ENCODE measurements around the gene SNTB2. TPM values are rescaled to one million over a fixed set of nuclear protein-coding genes. Genes with fewer than 3 reads are reported as not detected.

The SNTB2 gene
- total and polyA plus RNA-seq, 2 of the 13 experiments (the other 11 are each of a cell fraction or from before 2014, with no cell fraction given) = 11.5 to 19.2 TPM

DNA sequence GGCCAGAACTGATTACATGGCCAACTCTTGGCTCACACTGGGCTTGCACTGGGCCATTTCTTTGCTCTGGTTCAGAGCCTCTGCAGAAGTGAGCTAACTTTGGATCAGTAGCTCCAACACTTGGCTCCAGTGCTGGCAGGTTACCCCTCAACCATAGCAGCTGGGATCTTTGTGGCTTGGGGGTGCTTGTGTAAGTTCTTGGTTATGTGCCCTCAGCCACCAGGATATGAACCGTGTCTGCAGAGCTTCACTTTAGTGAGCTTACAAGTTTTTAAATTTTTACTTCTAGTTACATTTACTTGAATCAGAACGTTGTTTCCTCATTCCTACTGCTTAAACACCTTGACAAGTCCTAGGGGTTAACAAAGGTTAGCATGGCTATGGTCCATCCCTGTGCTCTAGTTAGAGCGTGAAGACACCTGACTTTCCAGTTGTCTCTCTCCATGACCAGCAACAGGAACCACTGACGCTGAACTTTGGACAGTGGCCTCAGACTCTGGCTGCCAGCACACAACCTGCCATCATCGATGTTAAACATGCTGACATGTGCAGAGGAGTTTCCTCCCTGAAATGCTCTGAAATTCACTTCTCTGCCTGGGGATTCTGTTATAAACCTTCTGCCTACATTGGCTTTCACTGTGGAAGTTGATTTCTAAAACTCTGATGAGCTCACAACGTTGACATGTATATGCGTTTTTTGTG lies 139.4 kb downstream of the SNTB2 start (continued):
- TF ChIP-seq, protein P1, sequence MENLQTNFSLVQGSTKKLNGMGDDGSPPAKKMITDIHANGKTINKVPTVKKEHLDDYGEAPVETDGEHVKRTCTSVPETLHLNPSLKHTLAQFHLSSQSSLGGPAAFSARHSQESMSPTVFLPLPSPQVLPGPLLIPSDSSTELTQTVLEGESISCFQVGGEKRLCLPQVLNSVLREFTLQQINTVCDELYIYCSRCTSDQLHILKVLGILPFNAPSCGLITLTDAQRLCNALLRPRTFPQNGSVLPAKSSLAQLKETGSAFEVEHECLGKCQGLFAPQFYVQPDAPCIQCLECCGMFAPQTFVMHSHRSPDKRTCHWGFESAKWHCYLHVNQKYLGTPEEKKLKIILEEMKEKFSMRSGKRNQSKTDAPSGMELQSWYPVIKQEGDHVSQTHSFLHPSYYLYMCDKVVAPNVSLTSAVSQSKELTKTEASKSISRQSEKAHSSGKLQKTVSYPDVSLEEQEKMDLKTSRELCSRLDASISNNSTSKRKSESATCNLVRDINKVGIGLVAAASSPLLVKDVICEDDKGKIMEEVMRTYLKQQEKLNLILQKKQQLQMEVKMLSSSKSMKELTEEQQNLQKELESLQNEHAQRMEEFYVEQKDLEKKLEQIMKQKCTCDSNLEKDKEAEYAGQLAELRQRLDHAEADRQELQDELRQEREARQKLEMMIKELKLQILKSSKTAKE (CRISPR knock-in tag; IDR thresholded peaks at IDR 0.05; ENCODE audit: borderline replicate concordance) = 0 out of 2 replicates have a peak, but pooled peaks have one; percentile 35
- TF ChIP-seq ZBTB42 (CRISPR knock-in tag; IDR thresholded peaks at IDR 0.05) (no peak), ZSCAN25 (CRISPR knock-in tag; IDR thresholded peaks at IDR 0.05) (no peak), ZNF12 (CRISPR knock-in tag; IDR thresholded peaks at IDR 0.05) (peak; percentile 80), SSRP1 (CRISPR knock-in tag; IDR thresholded peaks at IDR 0.05) (no peak), ZNF446 (CRISPR knock-in tag; IDR thresholded peaks at IDR 0.05) (0 out of 2 replicates have a peak, but pooled peaks have one; percentile 34), SIN3B (IDR thresholded peaks at IDR 0.05; ENCODE audit: low read length) (no peak), CBFB (CRISPR knock-in tag; IDR thresholded peaks at IDR 0.05) (no peak), NFE2L1 (CRISPR knock-in tag; IDR thresholded peaks at IDR 0.05; ENCODE audit: borderline replicate concordance) (no peak), YEATS4 (CRISPR knock-in tag; IDR thresholded peaks at IDR 0.05; ENCODE audit: borderline replicate concordance) (peak; percentile 79; the same call in 1 of the 2 replicates), MYC (CRISPR knock-in tag; IDR thresholded peaks at IDR 0.05; ENCODE audit: borderline replicate concordance) (peak; percentile 84; the same call in 1 of the 2 replicates), RFXANK (CRISPR knock-in tag; IDR thresholded peaks at IDR 0.05) (no peak), GZF1 (CRISPR knock-in tag; IDR thresholded peaks at IDR 0.05) (no peak)
- TF ChIP-seq, protein P2, sequence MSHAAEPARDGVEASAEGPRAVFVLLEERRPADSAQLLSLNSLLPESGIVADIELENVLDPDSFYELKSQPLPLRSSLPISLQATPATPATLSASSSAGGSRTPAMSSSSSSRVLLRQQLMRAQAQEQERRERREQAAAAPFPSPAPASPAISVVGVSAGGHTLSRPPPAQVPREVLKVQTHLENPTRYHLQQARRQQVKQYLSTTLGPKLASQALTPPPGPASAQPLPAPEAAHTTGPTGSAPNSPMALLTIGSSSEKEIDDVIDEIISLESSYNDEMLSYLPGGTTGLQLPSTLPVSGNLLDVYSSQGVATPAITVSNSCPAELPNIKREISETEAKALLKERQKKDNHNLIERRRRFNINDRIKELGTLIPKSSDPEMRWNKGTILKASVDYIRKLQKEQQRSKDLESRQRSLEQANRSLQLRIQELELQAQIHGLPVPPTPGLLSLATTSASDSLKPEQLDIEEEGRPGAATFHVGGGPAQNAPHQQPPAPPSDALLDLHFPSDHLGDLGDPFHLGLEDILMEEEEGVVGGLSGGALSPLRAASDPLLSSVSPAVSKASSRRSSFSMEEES (CRISPR knock-in tag; IDR thresholded peaks at IDR 0.05) = peak; percentile 76
- TF ChIP-seq, protein P3, sequence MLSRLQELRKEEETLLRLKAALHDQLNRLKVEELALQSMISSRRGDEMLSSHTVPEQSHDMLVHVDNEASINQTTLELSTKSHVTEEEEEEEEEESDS (CRISPR knock-in tag; IDR thresholded peaks at IDR 0.05; ENCODE audit: borderline replicate concordance) = no peak
- TF ChIP-seq, protein P4, sequence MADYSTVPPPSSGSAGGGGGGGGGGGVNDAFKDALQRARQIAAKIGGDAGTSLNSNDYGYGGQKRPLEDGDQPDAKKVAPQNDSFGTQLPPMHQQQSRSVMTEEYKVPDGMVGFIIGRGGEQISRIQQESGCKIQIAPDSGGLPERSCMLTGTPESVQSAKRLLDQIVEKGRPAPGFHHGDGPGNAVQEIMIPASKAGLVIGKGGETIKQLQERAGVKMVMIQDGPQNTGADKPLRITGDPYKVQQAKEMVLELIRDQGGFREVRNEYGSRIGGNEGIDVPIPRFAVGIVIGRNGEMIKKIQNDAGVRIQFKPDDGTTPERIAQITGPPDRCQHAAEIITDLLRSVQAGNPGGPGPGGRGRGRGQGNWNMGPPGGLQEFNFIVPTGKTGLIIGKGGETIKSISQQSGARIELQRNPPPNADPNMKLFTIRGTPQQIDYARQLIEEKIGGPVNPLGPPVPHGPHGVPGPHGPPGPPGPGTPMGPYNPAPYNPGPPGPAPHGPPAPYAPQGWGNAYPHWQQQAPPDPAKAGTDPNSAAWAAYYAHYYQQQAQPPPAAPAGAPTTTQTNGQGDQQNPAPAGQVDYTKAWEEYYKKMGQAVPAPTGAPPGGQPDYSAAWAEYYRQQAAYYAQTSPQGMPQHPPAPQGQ (CRISPR knock-in tag; IDR thresholded peaks at IDR 0.05; ENCODE audit: borderline replicate concordance) = no peak
- TF ChIP-seq, protein P5, sequence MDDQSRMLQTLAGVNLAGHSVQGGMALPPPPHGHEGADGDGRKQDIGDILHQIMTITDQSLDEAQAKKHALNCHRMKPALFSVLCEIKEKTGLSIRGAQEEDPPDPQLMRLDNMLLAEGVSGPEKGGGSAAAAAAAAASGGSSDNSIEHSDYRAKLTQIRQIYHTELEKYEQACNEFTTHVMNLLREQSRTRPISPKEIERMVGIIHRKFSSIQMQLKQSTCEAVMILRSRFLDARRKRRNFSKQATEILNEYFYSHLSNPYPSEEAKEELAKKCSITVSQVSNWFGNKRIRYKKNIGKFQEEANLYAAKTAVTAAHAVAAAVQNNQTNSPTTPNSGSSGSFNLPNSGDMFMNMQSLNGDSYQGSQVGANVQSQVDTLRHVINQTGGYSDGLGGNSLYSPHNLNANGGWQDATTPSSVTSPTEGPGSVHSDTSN (CRISPR knock-in tag; IDR thresholded peaks at IDR 0.05; ENCODE audit: borderline replicate concordance) = no peak
- TF ChIP-seq, protein P6, sequence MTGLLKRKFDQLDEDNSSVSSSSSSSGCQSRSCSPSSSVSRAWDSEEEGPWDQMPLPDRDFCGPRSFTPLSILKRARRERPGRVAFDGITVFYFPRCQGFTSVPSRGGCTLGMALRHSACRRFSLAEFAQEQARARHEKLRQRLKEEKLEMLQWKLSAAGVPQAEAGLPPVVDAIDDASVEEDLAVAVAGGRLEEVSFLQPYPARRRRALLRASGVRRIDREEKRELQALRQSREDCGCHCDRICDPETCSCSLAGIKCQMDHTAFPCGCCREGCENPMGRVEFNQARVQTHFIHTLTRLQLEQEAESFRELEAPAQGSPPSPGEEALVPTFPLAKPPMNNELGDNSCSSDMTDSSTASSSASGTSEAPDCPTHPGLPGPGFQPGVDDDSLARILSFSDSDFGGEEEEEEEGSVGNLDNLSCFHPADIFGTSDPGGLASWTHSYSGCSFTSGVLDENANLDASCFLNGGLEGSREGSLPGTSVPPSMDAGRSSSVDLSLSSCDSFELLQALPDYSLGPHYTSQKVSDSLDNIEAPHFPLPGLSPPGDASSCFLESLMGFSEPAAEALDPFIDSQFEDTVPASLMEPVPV (CRISPR knock-in tag; IDR thresholded peaks at IDR 0.05) = no peak
- TF ChIP-seq, protein P7, sequence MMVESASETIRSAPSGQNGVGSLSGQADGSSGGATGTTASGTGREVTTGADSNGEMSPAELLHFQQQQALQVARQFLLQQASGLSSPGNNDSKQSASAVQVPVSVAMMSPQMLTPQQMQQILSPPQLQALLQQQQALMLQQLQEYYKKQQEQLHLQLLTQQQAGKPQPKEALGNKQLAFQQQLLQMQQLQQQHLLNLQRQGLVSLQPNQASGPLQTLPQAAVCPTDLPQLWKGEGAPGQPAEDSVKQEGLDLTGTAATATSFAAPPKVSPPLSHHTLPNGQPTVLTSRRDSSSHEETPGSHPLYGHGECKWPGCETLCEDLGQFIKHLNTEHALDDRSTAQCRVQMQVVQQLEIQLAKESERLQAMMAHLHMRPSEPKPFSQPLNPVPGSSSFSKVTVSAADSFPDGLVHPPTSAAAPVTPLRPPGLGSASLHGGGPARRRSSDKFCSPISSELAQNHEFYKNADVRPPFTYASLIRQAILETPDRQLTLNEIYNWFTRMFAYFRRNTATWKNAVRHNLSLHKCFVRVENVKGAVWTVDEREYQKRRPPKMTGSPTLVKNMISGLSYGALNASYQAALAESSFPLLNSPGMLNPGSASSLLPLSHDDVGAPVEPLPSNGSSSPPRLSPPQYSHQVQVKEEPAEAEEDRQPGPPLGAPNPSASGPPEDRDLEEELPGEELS (CRISPR knock-in tag; IDR thresholded peaks at IDR 0.05) = peak; percentile 50; the same call in 1 of the 2 replicates
